CD14-positive monocyte (primary cell): ENCODE measurements around the gene ANKRD22. TPM values are rescaled to one million over a fixed set of nuclear protein-coding genes. Genes with fewer than 3 reads are reported as not detected.

Experiments used
- DNase-seq, 3 donors: peaks; one replicate each; pipeline ENCODE4 v3.0.0-alpha.2; 2011 to 2022
- H2AFZ ChIP-seq: 2 replicates; pipeline ENCODE4 v1.6.0; 2012; ENCODE audit warnings: mild to moderate bottlenecking, low read depth, low read length, inconsistent platforms; ENCODE audit not compliant: insufficient read depth, poor library complexity, severe bottlenecking
- H3K27ac ChIP-seq, 2 donors: 1 replicate in 1 of 2; 2 replicates in 1 of 2; pipeline ENCODE4 v1.5.1; 2012 to 2013; ENCODE audit warnings: low read length in 2 of 2, control low read depth in 1 of 2, inconsistent platforms in 1 of 2, low read depth in 1 of 2, mild to moderate bottlenecking in 1 of 2
- H3K27me3 ChIP-seq, 2 donors: one replicate each; pipeline versions ENCODE4 v1.6.0 to v1.6.1; 2011 to 2013; ENCODE audit warnings: low read length in 2 of 2; ENCODE audit not compliant: control insufficient read depth in 2 of 2, insufficient read depth in 2 of 2
- H3K36me3 ChIP-seq, 2 donors: replicated peaks in 1 of 2; 1 replicate in 1 of 2; 2 replicates in 1 of 2; pipeline versions ENCODE4 v1.5.1 to v1.6.1; 2012 to 2013; ENCODE audit warnings: low read length in 2 of 2, control low read depth in 1 of 2, inconsistent platforms in 1 of 2, mild to moderate bottlenecking in 1 of 2; ENCODE audit not compliant: insufficient read depth in 2 of 2, control insufficient read depth in 1 of 2
- H3K4me1 ChIP-seq, 2 donors: 1 replicate in 1 of 2; 2 replicates in 1 of 2; pipeline versions ENCODE4 v1.5.1 to v1.6.1; 2012 to 2013; ENCODE audit warnings: low read length in 2 of 2, control low read depth in 1 of 2, inconsistent platforms in 1 of 2, mild to moderate bottlenecking in 1 of 2, moderate library complexity in 1 of 2; ENCODE audit not compliant: insufficient read depth in 2 of 2, control insufficient read depth in 1 of 2
- H3K4me2 ChIP-seq: replicated peaks from 2 replicates; pipeline ENCODE3; 2012; ENCODE audit warnings: low read length, moderate library complexity, mild to moderate bottlenecking; ENCODE audit not compliant: poor library complexity, severe bottlenecking; ENCODE audit errors: extremely low read depth
- H3K4me3 ChIP-seq, 3 experiments: fragments of 200-600 bp in 1 of 3; sonication (generic) in 1 of 3; replicated peaks in 1 of 3; 1 replicate in 2 of 3; 2 replicates in 1 of 3; pipeline ENCODE4 v1.5.1; 2011 to 2013; ENCODE audit warnings: low read length in 3 of 3, mild to moderate bottlenecking in 3 of 3, control low read depth in 2 of 3, low read depth in 2 of 3, inconsistent platforms in 1 of 3, moderate library complexity in 1 of 3
- H3K79me2 ChIP-seq: 2 replicates; pipeline ENCODE4 v1.6.0; 2012; ENCODE audit warnings: mild to moderate bottlenecking, control low read depth, inconsistent platforms, low read length, moderate library complexity; ENCODE audit not compliant: insufficient read depth
- H3K9ac ChIP-seq: 2 replicates; pipeline ENCODE4 v1.6.0; 2017; ENCODE audit warnings: low read length, mild to moderate bottlenecking; ENCODE audit not compliant: insufficient read depth, poor library complexity, severe bottlenecking
- H3K9me3 ChIP-seq, 2 donors: replicated peaks in 1 of 2; 1 replicate in 1 of 2; 2 replicates in 1 of 2; pipeline versions ENCODE4 v1.5.1 to v1.6.1; 2012 to 2013; ENCODE audit warnings: low read length in 2 of 2, control low read depth in 1 of 2; ENCODE audit not compliant: control insufficient read depth in 1 of 2, insufficient read depth in 1 of 2
- H4K20me1 ChIP-seq: 2 replicates; pipeline ENCODE4 v1.6.0; 2012; ENCODE audit warnings: mild to moderate bottlenecking, low read length, control low read depth, moderate library complexity; ENCODE audit not compliant: insufficient read depth
- H3K27ac Mint-ChIP-seq, 7 donors: one replicate each; pipeline ENCODE4 v1.8.0; 2020; ENCODE audit warnings: mild to moderate bottlenecking in 7 of 7, mixed read lengths in 7 of 7, moderate library complexity in 6 of 7, inconsistent platforms in 2 of 7
- H3K27me3 Mint-ChIP-seq, 3 donors: one replicate each; pipeline ENCODE4 v1.8.0; 2021 to 2022; ENCODE audit warnings: low read depth in 3 of 3, mild to moderate bottlenecking in 3 of 3, mixed read lengths in 3 of 3, moderate library complexity in 3 of 3, inconsistent platforms in 1 of 3
- H3K36me3 Mint-ChIP-seq, 2 donors: one replicate each; pipeline ENCODE4 v1.8.0; 2020; ENCODE audit warnings: mixed read lengths in 2 of 2, inconsistent platforms in 1 of 2, mild to moderate bottlenecking in 1 of 2
- H3K4me1 Mint-ChIP-seq: one replicate; pipeline ENCODE4 v1.8.0; 2020; ENCODE audit warnings: mild to moderate bottlenecking, mixed read lengths
- H3K4me3 Mint-ChIP-seq, 2 donors: one replicate each; pipeline ENCODE4 v1.8.0; 2020; ENCODE audit warnings: mild to moderate bottlenecking in 2 of 2, mixed read lengths in 2 of 2, moderate library complexity in 1 of 2
- H3K9me3 Mint-ChIP-seq, 7 donors: one replicate each; pipeline ENCODE4 v1.8.0; 2020 to 2022; ENCODE audit warnings: mixed read lengths in 7 of 7, mild to moderate bottlenecking in 6 of 7, moderate library complexity in 6 of 7, inconsistent platforms in 2 of 7
- CTCF ChIP-seq: fragments of 200-600 bp; IDR thresholded peaks from one replicate; pipeline ENCODE4 v1.8.0; 2022; ENCODE audit warnings: antibody characterized with exemption, mild to moderate bottlenecking
- WGBS: methylation state at CpG from one replicate; pipeline ENCODE4 v1.1.5; 2013; ENCODE audit warnings: missing lambda C conversion rate; ENCODE audit not compliant: insufficient coverage; 5-methylcytosine and 5-hydroxymethylcytosine counted together
- intact Hi-C, 2 donors: fragments of 100-400 bp; cut with micrococcal nuclease; formaldehyde crosslinking; loops; one replicate each; pipeline versions ENCODE4 v1.15.0 to v1.15.1; 2023
- polyA plus RNA-seq, 3 donors: library from polyadenylated mRNA; depleted of rRNA in 1 of 3; unstranded in 2 of 3; stranded (reverse) in 1 of 3; fragments of 300-500 nt in 2 of 3; fragments of >200 nt in 1 of 3; fragmentation: Illumina TruSeq in 2 of 3; gene quantifications; 1 replicate in 2 of 3; 2 replicates in 1 of 3; pipeline ENCODE4 v1.2.3, GENCODE V29; 2012 to 2021

ANKRD22 gene
- polyA plus RNA-seq, 3 donors = 2.7 to 3.5 (median 3.2) TPM

DNA sequence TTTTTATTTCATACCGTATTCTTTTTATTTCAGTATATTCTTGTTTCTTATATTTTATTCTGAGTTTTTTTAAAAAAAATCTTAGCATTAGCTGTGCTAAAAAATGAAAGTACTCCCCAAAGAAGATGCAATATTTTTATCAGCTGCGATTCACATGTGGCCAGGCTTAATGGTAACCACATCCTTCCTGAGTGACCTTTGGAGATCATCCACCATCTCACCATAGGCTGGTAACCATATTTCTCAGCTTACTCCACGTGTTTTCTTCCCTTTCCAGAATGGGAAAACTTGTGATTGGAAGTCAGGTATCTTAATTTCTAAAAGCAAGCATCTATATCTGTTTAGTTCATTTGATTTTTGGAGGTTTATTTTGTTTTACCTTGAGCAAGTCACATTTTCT, 67.9 kb downstream of the ANKRD22 start:
- Histone ChIP-seq H3K4me3 (no peak overlapping the region), H3K4me1 (peaks cover 0 to 3% of the 10 kb centered on the region in 2 donors), H3K4me2 (no peak overlapping the region), H3K27ac (no peak overlapping the region), H3K27me3 (peaks cover 0 to 8% of the 10 kb centered on the region in 2 donors), H3K9me3 (no peaks in the 10 kb centered on the region), H2AFZ (no peak overlapping the region), H3K9ac (no peak overlapping the region), H4K20me1 (no peaks in the 10 kb centered on the region), H3K36me3 (no peaks in the 10 kb centered on the region), H3K79me2 (no peaks in the 10 kb centered on the region)
- no peak for TF ChIP-seq CTCF
- no peak for DNase-seq
- intact Hi-C loops = no loop called here
- Mint-ChIP-seq H3K4me1 (peaks cover 7% of the 10 kb centered on the region), H3K4me3 (no peak overlapping the region), H3K27me3 (peaks cover 0 to 6% (median 2%) of the 10 kb centered on the region in 3 donors), H3K36me3 (peaks cover 0 to 2% of the 10 kb centered on the region in 2 donors), H3K9me3 (no peaks in the 10 kb centered on the region), H3K27ac (no peak overlapping the region)
- WGBS = no CpG with 5 or more reads among the region's 3 CpGs

DNA sequence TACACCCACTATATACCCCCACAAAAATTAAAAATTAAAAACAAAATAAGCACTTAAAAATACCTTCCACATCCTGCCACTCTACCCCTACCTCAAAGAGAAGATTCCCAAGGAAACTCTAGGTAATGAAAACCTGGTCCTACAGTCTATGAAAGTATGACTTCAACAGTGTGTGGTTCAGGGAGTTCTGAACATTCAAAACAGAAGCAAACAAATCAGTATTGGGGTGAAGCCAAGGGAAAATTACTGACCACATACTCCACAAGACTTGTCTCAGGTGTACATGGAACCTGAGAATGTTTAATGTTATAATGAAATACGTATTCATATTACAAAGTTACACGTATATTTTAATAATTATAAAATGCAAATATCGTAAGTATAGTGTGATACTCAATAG, 69.4 kb downstream of the ANKRD22 start:
- Histone ChIP-seq H3K36me3 (peaks cover 0 to 11% of the 10 kb centered on the region in 2 donors), H3K9me3 (no peaks in the 10 kb centered on the region), H3K4me1 (peaks cover 0 to 3% of the 10 kb centered on the region in 2 donors), H3K27ac (no peak overlapping the region), H2AFZ (no peak overlapping the region), H3K4me3 (no peak overlapping the region), H3K79me2 (no peaks in the 10 kb centered on the region), H3K4me2 (no peak overlapping the region), H4K20me1 (no peaks in the 10 kb centered on the region), H3K27me3 (peaks cover 0 to 6% of the 10 kb centered on the region in 2 donors), H3K9ac (no peak overlapping the region)
- no peaks in the 10 kb centered on the region for H3K9me3 Mint-ChIP-seq
- H3K4me1 Mint-ChIP-seq = peaks cover 7% of the 10 kb centered on the region
- H3K27me3 Mint-ChIP-seq = peaks cover 0 to 3% (median 2%) of the 10 kb centered on the region in 3 donors
- H3K36me3 Mint-ChIP-seq = peaks cover 0 to 8% of the 10 kb centered on the region in 2 donors
- H3K4me3 Mint-ChIP-seq = no peak overlapping the region
- no peak overlapping the region for H3K27ac Mint-ChIP-seq
- no peak for TF ChIP-seq CTCF
- no peak for DNase-seq
- WGBS = no CpG with 5 or more reads among the region's 3 CpGs
- intact Hi-C loops = no loop called here
